Astrocyte of the cerebellum (primary cell): ENCODE results near the gene GID8.

Experiments used
- DNase-seq: peaks from one replicate; pipeline ENCODE4 v3.0.0-alpha.2; 2011; ENCODE audit warnings: low read depth
- H3K4me3 ChIP-seq: 2 replicates; pipeline ENCODE4 v1.5.1; 2011; ENCODE audit warnings: mild to moderate bottlenecking, low read depth, low read length, moderate library complexity
- in situ Hi-C: cut with HindIII; loops from 2 replicates; pipeline ENCODE4 v1.10.0; 2017; ENCODE audit warnings: low sequenced_read_pairs
- TF ChIP-seq, protein P1 (sequence below): IDR thresholded peaks from 2 replicates; pipeline ENCODE4 v1.5.1; 2012; ENCODE audit warnings: low read length, low read depth, moderate library complexity, mild to moderate bottlenecking; ENCODE audit errors: missing control alignments

Gene GID8

DNA sequence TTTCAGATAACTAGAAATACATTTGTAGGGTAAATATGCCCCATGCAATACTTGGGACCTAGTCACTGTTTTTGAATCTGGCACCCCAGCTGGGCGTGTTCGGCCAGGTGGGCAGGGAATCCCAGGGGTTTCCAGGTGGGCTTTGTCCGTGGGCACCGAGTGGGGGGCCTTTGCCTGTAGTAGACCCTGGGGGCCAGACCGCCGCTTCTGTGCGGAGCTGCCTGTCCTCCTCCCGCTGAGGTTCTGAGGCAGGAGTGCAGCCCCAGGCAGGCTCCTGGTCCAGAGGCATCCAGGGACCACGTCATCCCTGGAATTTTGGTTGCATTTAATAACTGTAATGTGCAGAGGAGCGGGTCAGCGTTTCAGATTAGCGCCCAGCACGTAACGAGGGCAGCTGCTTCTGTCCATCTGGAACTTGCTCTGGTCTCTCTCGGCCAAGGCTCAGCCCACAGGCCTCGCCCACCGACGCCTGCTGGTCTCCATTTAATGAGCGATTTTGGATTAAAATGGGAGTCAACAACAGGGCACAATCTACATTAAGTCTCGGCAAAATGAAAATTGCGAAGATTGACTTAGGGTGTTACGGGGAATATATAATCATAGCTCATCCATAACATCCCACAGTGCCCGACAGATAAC lies 56.0 kb downstream of the GID8 start:
- no peak for DNase-seq
- TF ChIP-seq, protein P1, sequence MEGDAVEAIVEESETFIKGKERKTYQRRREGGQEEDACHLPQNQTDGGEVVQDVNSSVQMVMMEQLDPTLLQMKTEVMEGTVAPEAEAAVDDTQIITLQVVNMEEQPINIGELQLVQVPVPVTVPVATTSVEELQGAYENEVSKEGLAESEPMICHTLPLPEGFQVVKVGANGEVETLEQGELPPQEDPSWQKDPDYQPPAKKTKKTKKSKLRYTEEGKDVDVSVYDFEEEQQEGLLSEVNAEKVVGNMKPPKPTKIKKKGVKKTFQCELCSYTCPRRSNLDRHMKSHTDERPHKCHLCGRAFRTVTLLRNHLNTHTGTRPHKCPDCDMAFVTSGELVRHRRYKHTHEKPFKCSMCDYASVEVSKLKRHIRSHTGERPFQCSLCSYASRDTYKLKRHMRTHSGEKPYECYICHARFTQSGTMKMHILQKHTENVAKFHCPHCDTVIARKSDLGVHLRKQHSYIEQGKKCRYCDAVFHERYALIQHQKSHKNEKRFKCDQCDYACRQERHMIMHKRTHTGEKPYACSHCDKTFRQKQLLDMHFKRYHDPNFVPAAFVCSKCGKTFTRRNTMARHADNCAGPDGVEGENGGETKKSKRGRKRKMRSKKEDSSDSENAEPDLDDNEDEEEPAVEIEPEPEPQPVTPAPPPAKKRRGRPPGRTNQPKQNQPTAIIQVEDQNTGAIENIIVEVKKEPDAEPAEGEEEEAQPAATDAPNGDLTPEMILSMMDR: no peak

GRCh38 chr20:62994869-62995281 lies 56.9 kb downstream of the GID8 start:
- in situ Hi-C loops: no loop called here

More for the DNA sequence above, 56.0 kb downstream of the GID8 start:
- in situ Hi-C loops: no loop called here
- no peak overlapping the region for H3K4me3 ChIP-seq

GRCh38 chr20:62995481-62995880 lies 57.5 kb downstream of the GID8 start:
- TF ChIP-seq, protein P1: no peak
- in situ Hi-C loops: no loop called here
- H3K4me3 ChIP-seq: no peak overlapping the region
- no peak for DNase-seq

More at GRCh38 chr20:62994869-62995281, 56.9 kb downstream of the GID8 start:
- no peak overlapping the region for H3K4me3 ChIP-seq
- DNase-seq: no peak
- TF ChIP-seq, protein P1: no peak

- DNase-seq: no peak
- TF ChIP-seq, protein P1: no peak
- no peak overlapping the region for H3K4me3 ChIP-seq
- in situ Hi-C loops: no loop called here
Measured at GRCh38 chr20:62995898-62996595, 58.1 kb downstream of the GID8 start.

GRCh38 chr20:62996596-62996982 lies 58.6 kb downstream of the GID8 start:
- H3K4me3 ChIP-seq: no peak overlapping the region
- in situ Hi-C loops: no loop called here
- TF ChIP-seq, protein P1: no peak
- no peak for DNase-seq

GRCh38 chr20:62997417-62998035 lies 59.6 kb downstream of the GID8 start:
- H3K4me3 ChIP-seq: no peak overlapping the region
- in situ Hi-C loops: no loop called here
- TF ChIP-seq, protein P1: no peak
- DNase-seq: no peak
